WTC11 (cell line): ENCODE measurements around the gene ECI1. TPM values are rescaled to one million over a fixed set of nuclear protein-coding genes. Genes with fewer than 3 reads are reported as not detected.
A peak's percentile ranks its signal among the peaks of the same experiment; 100 is the strongest.

Experiments
- ATAC-seq: fragments of 200-7000 bp; cut with Tn5 transposase; 2 replicates; pipeline ENCODE4 v1.10.0; 2021; ENCODE audit warnings: mild to moderate bottlenecking, moderate library complexity
- CTCF ChIA-PET: fragments of 300-600 bp; sonication (Branson Sonifier 250); formaldehyde crosslinking; loops from one replicate; lab custom pipeline; 2021; ENCODE audit warnings: antibody characterized with exemption; lab: Charles Lee
- POLR2A ChIA-PET: fragments of 350-600 bp; sonication (Branson Sonifier 250); formaldehyde crosslinking; loops from one replicate; lab custom pipeline; 2021; ENCODE audit warnings: antibody characterized with exemption; lab: Charles Lee
- DNase-seq: peaks from one replicate; pipeline ENCODE4 v3.0.0; 2021; ENCODE audit warnings: low spot score
- H3K27ac Mint-ChIP-seq: 2 replicates; pipeline ENCODE4 v1.8.0; 2021; ENCODE audit warnings: mixed read lengths
- H3K27me3 Mint-ChIP-seq: 2 replicates; pipeline ENCODE4 v1.8.0; 2021; ENCODE audit warnings: low read depth, mild to moderate bottlenecking, moderate library complexity, mixed read lengths
- H3K36me3 Mint-ChIP-seq: 2 replicates; pipeline ENCODE4 v1.8.0; 2021; ENCODE audit warnings: mixed read lengths
- H3K4me1 Mint-ChIP-seq: 2 replicates; pipeline ENCODE4 v1.8.0; 2022; ENCODE audit warnings: mixed read lengths
- H3K4me3 Mint-ChIP-seq: 2 replicates; pipeline ENCODE4 v1.8.0; 2021; ENCODE audit warnings: mild to moderate bottlenecking, moderate library complexity, mixed read lengths
- H3K9me3 Mint-ChIP-seq: 2 replicates; pipeline ENCODE4 v1.8.0; 2021; ENCODE audit warnings: mixed read lengths
- CBFB ChIP-seq: sonication (generic); formaldehyde crosslinking; IDR thresholded peaks from 2 replicates; pipeline ENCODE4 v1.8.1; 2022; ENCODE audit warnings: mild to moderate bottlenecking, low read depth, missing genetic modification reagents
- FOXK1 ChIP-seq: sonication (generic); formaldehyde crosslinking; IDR thresholded peaks from 2 replicates; pipeline ENCODE4 v1.8.0; 2022; ENCODE audit warnings: mild to moderate bottlenecking, moderate library complexity, missing genetic modification reagents
- GABPB1 ChIP-seq: sonication (generic); formaldehyde crosslinking; IDR thresholded peaks from 2 replicates; pipeline ENCODE4 v1.8.1; 2023; ENCODE audit warnings: mild to moderate bottlenecking, missing genetic modification reagents
- JAZF1 ChIP-seq: fragments of 250-450 bp; sonication (Bioruptor Pico); IDR thresholded peaks from 2 replicates; pipeline ENCODE4 v1.9.0; 2021; ENCODE audit warnings: moderate library complexity, mild to moderate bottlenecking, inconsistent platforms
- PRRX2 ChIP-seq: fragments of 250-450 bp; sonication (Bioruptor Pico); IDR thresholded peaks from 2 replicates; pipeline ENCODE4 v1.8.0; 2021; ENCODE audit warnings: mild to moderate bottlenecking
- RELA ChIP-seq: sonication (generic); formaldehyde crosslinking; IDR thresholded peaks from 2 replicates; pipeline ENCODE4 v1.8.1; 2022; ENCODE audit warnings: missing genetic modification reagents, mild to moderate bottlenecking, borderline replicate concordance
- TEAD1 ChIP-seq: sonication (generic); formaldehyde crosslinking; IDR thresholded peaks from 2 replicates; pipeline ENCODE4 v1.8.0; 2022; ENCODE audit warnings: mild to moderate bottlenecking, missing genetic modification reagents
- TEAD4 ChIP-seq: sonication (generic); formaldehyde crosslinking; IDR thresholded peaks from 2 replicates; pipeline ENCODE4 v1.8.0; 2022; ENCODE audit warnings: mild to moderate bottlenecking, missing genetic modification reagents
- ZNF138 ChIP-seq: sonication (generic); formaldehyde crosslinking; conservative IDR thresholded peaks from 2 replicates; pipeline ENCODE4 v1.8.1; 2022; ENCODE audit warnings: mild to moderate bottlenecking, moderate library complexity, missing genetic modification reagents
- total RNA-seq: library from RNA; stranded (reverse); gene quantifications from 3 replicates; pipeline ENCODE4 v1.2.3, GENCODE V29; 2021
- TF ChIP-seq, protein P1 (sequence below): sonication (generic); formaldehyde crosslinking; IDR thresholded peaks from 2 replicates; pipeline ENCODE4 v1.8.1; 2023; ENCODE audit warnings: mild to moderate bottlenecking, missing genetic modification reagents, borderline replicate concordance
- TF ChIP-seq, protein P2 (sequence below): sonication (generic); formaldehyde crosslinking; IDR thresholded peaks from 2 replicates; pipeline ENCODE4 v1.8.1; 2022; ENCODE audit warnings: mild to moderate bottlenecking, moderate library complexity, missing genetic modification reagents
- TF ChIP-seq, protein P3 (sequence below): sonication (generic); formaldehyde crosslinking; conservative IDR thresholded peaks from 2 replicates; pipeline ENCODE4 v1.8.1; 2023; ENCODE audit warnings: mild to moderate bottlenecking, low read depth, missing genetic modification reagents, moderate library complexity
- TF ChIP-seq, protein P4 (sequence below): sonication (generic); formaldehyde crosslinking; IDR thresholded peaks from 2 replicates; pipeline ENCODE4 v1.8.0; 2022; ENCODE audit warnings: mild to moderate bottlenecking, missing genetic modification reagents
- TF ChIP-seq, protein P5 (sequence below): sonication (generic); formaldehyde crosslinking; IDR thresholded peaks from 2 replicates; pipeline ENCODE4 v1.8.1; 2022; ENCODE audit warnings: mild to moderate bottlenecking, missing genetic modification reagents, moderate library complexity, borderline replicate concordance
- TF ChIP-seq, protein P6 (sequence below): sonication (generic); formaldehyde crosslinking; IDR thresholded peaks from 2 replicates; pipeline ENCODE4 v1.8.0; 2023; ENCODE audit warnings: missing genetic modification reagents
- TF ChIP-seq, protein P7 (sequence below): sonication (generic); formaldehyde crosslinking; IDR thresholded peaks from 2 replicates; pipeline ENCODE4 v1.8.1; 2023; ENCODE audit warnings: mild to moderate bottlenecking, missing genetic modification reagents, moderate library complexity
- TF ChIP-seq, protein P8 (sequence below): sonication (generic); formaldehyde crosslinking; IDR thresholded peaks from 2 replicates; pipeline ENCODE4 v1.8.0; 2022; ENCODE audit warnings: mild to moderate bottlenecking, missing genetic modification reagents

The ECI1 gene
- total RNA-seq, 1 experiment from 2014 or later = 100 TPM

DNA sequence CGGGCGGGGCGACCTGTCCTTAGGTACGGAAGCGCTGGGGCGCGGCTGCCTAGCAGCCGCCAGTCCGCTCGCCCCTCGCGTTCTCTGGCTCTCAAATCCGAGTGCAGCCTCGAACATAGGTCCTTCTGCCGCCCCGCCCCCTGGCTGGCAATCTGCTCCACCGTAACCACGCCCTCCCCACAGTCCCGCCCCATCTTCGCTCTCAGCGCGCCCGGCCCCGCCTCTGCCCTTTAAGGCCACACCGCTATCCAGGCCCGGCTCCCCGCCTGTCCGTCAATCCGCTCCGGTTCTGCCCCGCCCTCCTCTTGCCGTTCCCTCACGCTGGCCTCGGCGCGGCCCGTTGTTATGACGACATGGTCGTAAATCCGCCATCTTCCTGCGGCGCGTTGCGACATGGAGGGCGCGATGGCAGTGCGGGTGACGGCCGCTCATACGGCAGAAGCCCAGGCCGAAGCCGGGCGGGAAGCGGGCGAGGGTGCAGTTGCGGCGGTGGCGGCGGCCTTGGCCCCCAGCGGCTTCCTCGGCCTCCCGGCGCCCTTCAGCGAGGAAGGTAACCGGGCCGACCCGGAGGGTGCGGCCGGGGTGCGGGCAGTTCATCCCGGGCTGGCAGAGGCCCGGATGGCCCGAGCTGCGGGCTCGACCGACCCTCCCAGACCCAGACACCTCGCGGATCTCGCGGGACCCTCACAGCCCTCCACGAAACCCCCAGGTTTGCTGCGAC, 28.0 kb downstream of the ECI1 start, which contains the start of gene E4F1 (continued):
- TF ChIP-seq, protein P1, sequence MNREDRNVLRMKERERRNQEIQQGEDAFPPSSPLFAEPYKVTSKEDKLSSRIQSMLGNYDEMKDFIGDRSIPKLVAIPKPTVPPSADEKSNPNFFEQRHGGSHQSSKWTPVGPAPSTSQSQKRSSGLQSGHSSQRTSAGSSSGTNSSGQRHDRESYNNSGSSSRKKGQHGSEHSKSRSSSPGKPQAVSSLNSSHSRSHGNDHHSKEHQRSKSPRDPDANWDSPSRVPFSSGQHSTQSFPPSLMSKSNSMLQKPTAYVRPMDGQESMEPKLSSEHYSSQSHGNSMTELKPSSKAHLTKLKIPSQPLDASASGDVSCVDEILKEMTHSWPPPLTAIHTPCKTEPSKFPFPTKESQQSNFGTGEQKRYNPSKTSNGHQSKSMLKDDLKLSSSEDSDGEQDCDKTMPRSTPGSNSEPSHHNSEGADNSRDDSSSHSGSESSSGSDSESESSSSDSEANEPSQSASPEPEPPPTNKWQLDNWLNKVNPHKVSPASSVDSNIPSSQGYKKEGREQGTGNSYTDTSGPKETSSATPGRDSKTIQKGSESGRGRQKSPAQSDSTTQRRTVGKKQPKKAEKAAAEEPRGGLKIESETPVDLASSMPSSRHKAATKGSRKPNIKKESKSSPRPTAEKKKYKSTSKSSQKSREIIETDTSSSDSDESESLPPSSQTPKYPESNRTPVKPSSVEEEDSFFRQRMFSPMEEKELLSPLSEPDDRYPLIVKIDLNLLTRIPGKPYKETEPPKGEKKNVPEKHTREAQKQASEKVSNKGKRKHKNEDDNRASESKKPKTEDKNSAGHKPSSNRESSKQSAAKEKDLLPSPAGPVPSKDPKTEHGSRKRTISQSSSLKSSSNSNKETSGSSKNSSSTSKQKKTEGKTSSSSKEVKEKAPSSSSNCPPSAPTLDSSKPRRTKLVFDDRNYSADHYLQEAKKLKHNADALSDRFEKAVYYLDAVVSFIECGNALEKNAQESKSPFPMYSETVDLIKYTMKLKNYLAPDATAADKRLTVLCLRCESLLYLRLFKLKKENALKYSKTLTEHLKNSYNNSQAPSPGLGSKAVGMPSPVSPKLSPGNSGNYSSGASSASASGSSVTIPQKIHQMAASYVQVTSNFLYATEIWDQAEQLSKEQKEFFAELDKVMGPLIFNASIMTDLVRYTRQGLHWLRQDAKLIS (CRISPR knock-in tag) = no peak; the same call in 1 of the 2 replicates
- peak; percentile 94 for TF ChIP-seq FOXK1
- TF ChIP-seq, protein P2, sequence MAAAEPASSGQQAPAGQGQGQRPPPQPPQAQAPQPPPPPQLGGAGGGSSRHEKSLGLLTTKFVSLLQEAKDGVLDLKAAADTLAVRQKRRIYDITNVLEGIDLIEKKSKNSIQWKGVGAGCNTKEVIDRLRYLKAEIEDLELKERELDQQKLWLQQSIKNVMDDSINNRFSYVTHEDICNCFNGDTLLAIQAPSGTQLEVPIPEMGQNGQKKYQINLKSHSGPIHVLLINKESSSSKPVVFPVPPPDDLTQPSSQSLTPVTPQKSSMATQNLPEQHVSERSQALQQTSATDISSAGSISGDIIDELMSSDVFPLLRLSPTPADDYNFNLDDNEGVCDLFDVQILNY (CRISPR knock-in tag) = peak; percentile 76
- no peak for TF ChIP-seq RELA (CRISPR knock-in tag)
- TF ChIP-seq, protein P3, sequence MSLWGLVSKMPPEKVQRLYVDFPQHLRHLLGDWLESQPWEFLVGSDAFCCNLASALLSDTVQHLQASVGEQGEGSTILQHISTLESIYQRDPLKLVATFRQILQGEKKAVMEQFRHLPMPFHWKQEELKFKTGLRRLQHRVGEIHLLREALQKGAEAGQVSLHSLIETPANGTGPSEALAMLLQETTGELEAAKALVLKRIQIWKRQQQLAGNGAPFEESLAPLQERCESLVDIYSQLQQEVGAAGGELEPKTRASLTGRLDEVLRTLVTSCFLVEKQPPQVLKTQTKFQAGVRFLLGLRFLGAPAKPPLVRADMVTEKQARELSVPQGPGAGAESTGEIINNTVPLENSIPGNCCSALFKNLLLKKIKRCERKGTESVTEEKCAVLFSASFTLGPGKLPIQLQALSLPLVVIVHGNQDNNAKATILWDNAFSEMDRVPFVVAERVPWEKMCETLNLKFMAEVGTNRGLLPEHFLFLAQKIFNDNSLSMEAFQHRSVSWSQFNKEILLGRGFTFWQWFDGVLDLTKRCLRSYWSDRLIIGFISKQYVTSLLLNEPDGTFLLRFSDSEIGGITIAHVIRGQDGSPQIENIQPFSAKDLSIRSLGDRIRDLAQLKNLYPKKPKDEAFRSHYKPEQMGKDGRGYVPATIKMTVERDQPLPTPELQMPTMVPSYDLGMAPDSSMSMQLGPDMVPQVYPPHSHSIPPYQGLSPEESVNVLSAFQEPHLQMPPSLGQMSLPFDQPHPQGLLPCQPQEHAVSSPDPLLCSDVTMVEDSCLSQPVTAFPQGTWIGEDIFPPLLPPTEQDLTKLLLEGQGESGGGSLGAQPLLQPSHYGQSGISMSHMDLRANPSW = no peak
- no peak for TF ChIP-seq CBFB (CRISPR knock-in tag)
- TF ChIP-seq, protein P4, sequence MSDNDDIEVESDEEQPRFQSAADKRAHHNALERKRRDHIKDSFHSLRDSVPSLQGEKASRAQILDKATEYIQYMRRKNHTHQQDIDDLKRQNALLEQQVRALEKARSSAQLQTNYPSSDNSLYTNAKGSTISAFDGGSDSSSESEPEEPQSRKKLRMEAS (CRISPR knock-in tag) = peak; percentile 89
- no peak for TF ChIP-seq PRRX2 (CRISPR knock-in tag)
- TF ChIP-seq JAZF1 (CRISPR knock-in tag) = no peak
- TF ChIP-seq, protein P5, sequence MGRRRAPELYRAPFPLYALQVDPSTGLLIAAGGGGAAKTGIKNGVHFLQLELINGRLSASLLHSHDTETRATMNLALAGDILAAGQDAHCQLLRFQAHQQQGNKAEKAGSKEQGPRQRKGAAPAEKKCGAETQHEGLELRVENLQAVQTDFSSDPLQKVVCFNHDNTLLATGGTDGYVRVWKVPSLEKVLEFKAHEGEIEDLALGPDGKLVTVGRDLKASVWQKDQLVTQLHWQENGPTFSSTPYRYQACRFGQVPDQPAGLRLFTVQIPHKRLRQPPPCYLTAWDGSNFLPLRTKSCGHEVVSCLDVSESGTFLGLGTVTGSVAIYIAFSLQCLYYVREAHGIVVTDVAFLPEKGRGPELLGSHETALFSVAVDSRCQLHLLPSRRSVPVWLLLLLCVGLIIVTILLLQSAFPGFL (CRISPR knock-in tag) = no peak

DNA sequence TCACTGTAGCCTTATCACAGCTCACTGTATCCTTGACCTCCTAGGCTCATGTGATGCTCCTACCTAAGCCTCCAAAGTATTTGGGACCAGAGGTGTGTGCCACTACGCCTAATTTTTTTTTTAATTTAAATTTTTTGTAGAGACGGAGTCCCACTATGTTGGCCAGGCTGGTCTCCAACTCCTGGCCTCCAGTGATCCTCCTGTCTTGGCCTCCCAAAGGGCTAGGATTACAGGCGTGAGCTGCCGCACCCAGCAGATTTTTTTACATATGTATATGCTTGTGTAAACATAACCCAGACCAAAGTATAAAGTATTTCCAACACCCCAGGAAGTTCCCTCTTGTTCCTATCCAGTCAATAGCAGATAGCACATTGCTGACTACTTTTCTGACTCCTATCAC, 35.1 kb downstream of the ECI1 start:
- Mint-ChIP-seq H3K4me3 (peak overlapping the region; percentile 83), H3K36me3 (peaks cover 11% of the 10 kb centered on the region), H3K9me3 (no peaks in the 10 kb centered on the region), H3K27me3 (no peaks in the 10 kb centered on the region), H3K4me1 (peaks cover 19% of the 10 kb centered on the region), H3K27ac (no peak overlapping the region)
- ATAC-seq = no peak
- no peak for DNase-seq
- CTCF ChIA-PET = interaction anchor here (2.8 kb wide), 1 partner anchor 21 kb away, joined by 30 read pairs; the partner anchor contains the start of gene CASKIN1
- POLR2A ChIA-PET = interaction anchor here (1.4 kb wide), 1 partner anchor 35 kb away, joined by 3 read pairs; the partner anchor contains the start of gene ECI1
- TF ChIP-seq, protein P3 = no peak
- TF ChIP-seq, protein P6, sequence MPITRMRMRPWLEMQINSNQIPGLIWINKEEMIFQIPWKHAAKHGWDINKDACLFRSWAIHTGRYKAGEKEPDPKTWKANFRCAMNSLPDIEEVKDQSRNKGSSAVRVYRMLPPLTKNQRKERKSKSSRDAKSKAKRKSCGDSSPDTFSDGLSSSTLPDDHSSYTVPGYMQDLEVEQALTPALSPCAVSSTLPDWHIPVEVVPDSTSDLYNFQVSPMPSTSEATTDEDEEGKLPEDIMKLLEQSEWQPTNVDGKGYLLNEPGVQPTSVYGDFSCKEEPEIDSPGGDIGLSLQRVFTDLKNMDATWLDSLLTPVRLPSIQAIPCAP (CRISPR knock-in tag) = no peak
- TF ChIP-seq, protein P7, sequence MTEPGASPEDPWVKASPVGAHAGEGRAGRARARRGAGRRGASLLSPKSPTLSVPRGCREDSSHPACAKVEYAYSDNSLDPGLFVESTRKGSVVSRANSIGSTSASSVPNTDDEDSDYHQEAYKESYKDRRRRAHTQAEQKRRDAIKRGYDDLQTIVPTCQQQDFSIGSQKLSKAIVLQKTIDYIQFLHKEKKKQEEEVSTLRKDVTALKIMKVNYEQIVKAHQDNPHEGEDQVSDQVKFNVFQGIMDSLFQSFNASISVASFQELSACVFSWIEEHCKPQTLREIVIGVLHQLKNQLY (CRISPR knock-in tag) = no peak
- TF ChIP-seq ZNF138 (CRISPR knock-in tag) (no peak), TEAD4 (CRISPR knock-in tag) (no peak), TEAD1 (no peak), GABPB1 (CRISPR knock-in tag) (no peak)
- TF ChIP-seq, protein P8, sequence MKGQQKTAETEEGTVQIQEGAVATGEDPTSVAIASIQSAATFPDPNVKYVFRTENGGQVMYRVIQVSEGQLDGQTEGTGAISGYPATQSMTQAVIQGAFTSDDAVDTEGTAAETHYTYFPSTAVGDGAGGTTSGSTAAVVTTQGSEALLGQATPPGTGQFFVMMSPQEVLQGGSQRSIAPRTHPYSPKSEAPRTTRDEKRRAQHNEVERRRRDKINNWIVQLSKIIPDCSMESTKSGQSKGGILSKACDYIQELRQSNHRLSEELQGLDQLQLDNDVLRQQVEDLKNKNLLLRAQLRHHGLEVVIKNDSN = no peak
